ENCODE results near the gene PSG11.
"Not testable (repeated sequence)": the region's sequence is repeated elsewhere in the genome, so short reads cannot be mapped to it uniquely, and the experiment has no call there.

The PSG11 gene

GRCh38 chr19:43026369-43026768 lies at the start of gene PSG11:
Gene PSG11 (minus strand): TSS chr19:43026469. CDS start chr19:43026372, 97 bp downstream.
- in situ Hi-C loops (cut with MboI; ENCODE audit: low sequenced_read_pairs) = not testable (repeated sequence)

- in situ Hi-C loops (cut with MboI; ENCODE audit: low sequenced_read_pairs) = not testable (repeated sequence)
These were observed 36.1 kb upstream of the PSG11 start for GRCh38 chr19:43062418-43062817.

DNA sequence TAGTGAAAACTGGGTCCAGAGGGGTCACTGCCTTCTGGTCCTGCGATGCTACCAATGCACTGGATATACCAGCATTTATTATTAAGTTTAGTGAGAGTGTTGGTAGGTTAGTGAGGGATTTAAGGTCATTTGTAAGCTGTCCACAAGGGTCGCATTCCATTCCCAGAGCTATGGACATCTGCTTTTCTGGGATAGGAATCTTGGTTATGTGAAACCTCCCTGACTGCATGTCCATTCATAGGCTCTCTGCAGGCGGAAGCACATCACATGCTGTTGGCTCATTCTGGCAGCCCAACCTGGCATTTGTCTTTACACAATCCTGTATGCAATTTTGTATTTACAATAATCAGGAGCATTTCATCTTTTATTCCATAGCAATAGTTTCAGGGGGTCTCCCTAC lies 35.1 kb upstream of the PSG11 start:
- in situ Hi-C loops (cut with MboI; ENCODE audit: low sequenced_read_pairs) = not testable (repeated sequence)

DNA sequence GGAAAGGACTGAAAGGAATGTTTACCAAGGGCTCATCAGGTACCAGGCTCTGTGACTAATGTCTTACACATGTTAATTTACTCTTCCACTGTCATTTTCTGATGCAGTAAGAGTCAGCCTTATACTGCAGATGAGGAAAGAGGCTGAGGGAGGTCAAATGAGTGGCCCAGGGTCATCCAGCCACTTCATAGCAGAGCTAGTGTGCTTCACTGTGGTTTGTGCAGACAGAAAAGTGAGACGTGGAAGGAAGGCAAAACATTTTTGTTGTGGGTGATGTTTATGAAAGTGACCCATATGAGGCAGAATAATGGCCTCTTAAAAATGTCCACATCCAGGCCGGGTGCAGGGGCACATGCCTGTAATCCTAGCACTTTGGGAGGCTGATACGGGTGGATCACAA lies 34.0 kb upstream of the PSG11 start:
- in situ Hi-C loops (cut with MboI; ENCODE audit: low sequenced_read_pairs) = not testable (repeated sequence)

DNA sequence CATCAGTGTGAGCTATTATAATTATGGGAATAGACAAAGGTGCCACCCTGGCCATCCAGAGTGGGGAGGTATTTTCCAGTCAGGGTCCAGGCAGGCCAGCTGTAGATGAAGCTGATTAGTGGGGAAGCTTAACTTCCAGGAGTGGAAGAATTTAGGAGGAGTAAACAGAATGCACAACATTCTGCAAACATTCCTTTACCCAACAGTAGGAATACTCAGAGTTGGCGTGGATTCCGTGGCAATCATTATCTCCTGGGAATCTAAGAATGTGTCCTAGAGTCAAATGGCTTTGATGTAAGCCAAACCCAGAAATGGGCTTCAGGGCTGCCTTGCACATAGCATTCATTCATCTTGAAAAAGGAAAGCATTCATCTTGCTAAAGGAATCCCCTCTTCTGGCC lies 33.2 kb upstream of the PSG11 start:
- in situ Hi-C loops (cut with MboI; ENCODE audit: low sequenced_read_pairs) = not testable (repeated sequence)

DNA sequence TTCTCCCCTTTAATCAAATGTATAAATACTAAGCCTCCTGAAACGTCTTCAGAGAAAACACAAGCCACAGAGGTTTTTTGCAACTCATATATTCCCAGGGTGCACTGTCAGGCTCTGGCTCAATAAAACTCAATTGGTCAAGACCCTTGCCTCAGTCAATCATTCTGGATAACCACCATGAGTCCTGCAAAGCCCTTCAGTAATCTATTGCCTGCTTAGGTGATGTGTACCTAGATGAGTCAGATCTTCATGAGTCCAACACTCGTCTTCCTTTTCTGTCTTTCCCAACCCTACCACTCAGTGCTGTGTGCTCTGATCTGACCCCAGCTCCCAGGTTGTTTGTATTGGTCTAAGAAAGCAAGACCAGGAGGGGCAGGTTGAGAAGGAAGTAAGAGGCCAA lies 32.2 kb upstream of the PSG11 start:
- in situ Hi-C loops (cut with MboI; ENCODE audit: low sequenced_read_pairs) = not testable (repeated sequence)

DNA sequence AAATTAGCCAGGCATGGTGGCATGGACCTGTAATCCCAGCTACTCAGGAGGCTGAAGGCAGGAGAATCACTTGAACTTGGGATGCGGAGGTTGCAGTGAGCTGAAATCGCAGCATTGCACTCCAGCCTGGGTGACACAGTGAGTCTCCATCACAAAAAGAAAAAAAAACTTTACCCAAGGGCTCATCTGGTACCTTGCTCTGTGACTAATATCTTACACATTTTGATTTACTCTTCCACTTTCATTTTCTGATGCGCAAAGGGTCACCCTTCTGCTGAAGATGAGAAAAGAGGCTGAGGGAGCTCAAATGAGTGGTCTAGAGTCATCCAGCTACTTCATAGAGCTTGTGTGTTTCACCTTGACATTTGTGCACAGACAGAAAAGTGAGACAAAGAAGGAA lies 21.7 kb upstream of the PSG11 start:
- in situ Hi-C loops (cut with MboI; ENCODE audit: low sequenced_read_pairs) = not testable (repeated sequence)

DNA sequence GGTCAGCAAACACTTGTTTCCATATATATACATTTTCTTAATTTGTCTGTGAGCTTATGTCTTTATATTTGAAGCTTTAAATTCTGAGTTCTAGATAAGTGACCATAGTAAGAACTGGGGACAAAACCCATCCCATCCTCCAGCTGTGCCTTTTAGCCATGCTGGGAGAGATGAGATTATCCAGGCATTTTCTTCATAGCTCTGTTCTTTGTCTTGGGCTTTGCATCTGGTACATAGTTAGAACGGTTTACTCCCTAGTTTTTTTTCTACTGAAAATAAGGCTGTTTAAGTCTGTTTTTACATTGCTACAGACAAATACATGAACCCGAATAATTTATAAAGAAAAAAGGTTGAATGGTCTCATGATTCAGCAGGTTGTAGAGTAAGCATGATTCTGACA lies 20.3 kb upstream of the PSG11 start:
- in situ Hi-C loops (cut with MboI; ENCODE audit: low sequenced_read_pairs) = not testable (repeated sequence)

GRCh38 chr19:43043492-43044180 lies 17.4 kb upstream of the PSG11 start:
- in situ Hi-C loops (cut with MboI; ENCODE audit: low sequenced_read_pairs) = not testable (repeated sequence)

- in situ Hi-C loops (cut with MboI; ENCODE audit: low sequenced_read_pairs) = not testable (repeated sequence)
These were observed 5.4 kb upstream of the PSG11 start for GRCh38 chr19:43031645-43032044.

- in situ Hi-C loops (cut with MboI; ENCODE audit: low sequenced_read_pairs) = no loop called here
These were observed 2.6 kb upstream of the PSG11 start for GRCh38 chr19:43028866-43029265.

DNA sequence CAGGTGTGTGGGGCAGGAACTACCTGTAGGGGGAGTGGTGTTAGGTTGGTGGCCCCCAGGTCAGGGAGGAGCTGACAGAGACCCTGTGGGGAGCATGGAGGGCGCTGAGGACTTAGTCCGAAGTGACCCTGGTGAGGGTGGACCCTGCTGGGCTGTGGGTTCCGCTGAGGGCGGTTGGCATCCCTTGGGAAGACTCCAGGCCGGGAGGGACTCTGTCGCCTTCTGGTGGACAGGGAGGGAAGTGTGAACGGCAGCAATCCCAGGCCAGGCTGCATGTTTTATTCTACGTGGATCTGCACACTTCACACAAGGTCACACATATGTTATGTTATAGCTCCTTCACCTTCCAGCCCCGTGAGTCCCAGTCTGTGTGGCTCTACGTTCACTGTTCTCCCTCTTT lies 1.7 kb upstream of the PSG11 start:
- in situ Hi-C loops (cut with MboI; ENCODE audit: low sequenced_read_pairs) = not testable (repeated sequence)

DNA sequence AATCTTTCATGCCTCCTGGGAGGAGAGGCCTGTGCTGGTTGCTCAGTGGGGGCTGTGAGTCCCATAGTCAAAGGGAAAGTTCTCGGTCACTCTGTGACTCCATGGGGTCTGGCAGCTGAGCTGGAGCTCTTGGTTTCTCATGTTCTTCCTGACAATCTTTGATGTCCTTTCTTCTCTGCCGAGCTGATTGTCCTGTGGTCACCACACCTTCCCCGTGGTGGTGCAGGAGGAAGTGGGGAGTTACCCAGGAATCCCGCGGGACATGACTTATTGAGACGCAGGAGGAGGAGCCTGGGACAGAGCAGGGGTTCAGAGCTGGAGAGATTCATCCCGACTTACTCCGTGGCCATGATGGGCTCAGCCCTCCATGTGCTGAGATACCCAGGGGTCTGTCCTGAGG lies 792 bp upstream of the PSG11 start:
- in situ Hi-C loops (cut with MboI; ENCODE audit: low sequenced_read_pairs) = not testable (repeated sequence)

GRCh38 chr19:43022098-43022497 lies 4.2 kb downstream of the PSG11 start:
- in situ Hi-C loops (cut with MboI; ENCODE audit: low sequenced_read_pairs) = not testable (repeated sequence)

GRCh38 chr19:43021629-43022028 lies 4.6 kb downstream of the PSG11 start:
- in situ Hi-C loops (cut with MboI; ENCODE audit: low sequenced_read_pairs) = not testable (repeated sequence)

- in situ Hi-C loops (cut with MboI; ENCODE audit: low sequenced_read_pairs) = not testable (repeated sequence)
These were observed 6.7 kb downstream of the PSG11 start for GRCh38 chr19:43019588-43019987.

GRCh38 chr19:43005841-43006240 lies 20.4 kb downstream of the PSG11 start:
- in situ Hi-C loops (cut with MboI; ENCODE audit: low sequenced_read_pairs) = not testable (repeated sequence)

DNA sequence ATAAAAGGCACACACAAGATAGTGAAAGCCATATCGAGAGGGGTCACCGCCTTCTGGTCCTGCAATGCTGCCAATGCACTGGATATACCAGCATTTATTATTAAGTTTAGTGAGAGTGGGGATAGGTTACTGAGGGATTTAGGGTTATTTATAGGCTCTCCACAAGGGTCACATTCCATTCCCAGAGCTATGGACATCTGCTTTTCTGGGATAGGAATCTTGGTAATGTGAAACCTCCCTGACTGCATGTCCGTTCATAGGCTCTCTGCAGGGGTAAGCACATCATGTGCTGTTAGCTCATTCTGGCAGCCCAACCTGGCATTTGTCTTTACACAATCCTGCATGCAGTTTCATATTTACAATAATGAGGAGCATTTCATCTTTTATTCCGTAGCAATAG lies 21.4 kb downstream of the PSG11 start:
- in situ Hi-C loops (cut with MboI; ENCODE audit: low sequenced_read_pairs) = not testable (repeated sequence)

DNA sequence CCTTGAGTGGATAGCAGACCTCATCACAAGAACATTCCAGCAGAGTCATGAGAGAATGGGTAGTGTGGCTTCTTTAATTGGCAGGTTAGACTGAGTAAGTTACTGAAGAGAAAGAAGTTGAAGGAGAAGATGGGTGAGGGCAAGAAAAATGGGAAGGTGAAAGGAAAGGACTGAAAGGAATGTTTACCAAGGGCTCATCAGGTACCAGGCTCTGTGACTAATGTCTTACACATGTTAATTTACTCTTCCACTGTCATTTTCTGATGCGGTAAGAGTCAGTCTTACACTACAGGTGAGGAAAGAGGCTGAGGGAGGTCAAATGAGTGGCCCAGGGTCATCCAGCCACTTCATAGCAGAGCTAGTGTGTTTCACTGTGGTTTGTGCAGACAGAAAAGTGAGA lies 22.6 kb downstream of the PSG11 start:
- in situ Hi-C loops (cut with MboI; ENCODE audit: low sequenced_read_pairs) = not testable (repeated sequence)

DNA sequence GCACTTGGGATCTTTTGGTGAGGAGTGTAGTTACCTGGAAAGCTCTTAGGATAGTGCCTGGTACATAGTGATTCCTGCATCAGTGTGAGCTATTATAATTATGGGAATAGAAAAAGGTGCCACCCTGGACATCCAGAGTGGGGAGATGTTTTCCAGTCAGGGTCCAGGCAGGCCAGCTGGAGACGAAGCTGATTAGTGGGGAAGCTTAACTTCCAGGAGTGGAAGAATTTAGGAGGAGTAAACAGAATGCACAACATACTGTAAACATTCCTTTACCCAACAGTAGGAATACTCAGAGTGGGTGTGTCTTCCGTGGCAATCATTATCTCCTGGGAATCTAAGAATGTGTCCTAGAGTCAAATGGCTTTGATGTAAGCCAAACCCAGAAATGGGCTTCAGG lies 23.3 kb downstream of the PSG11 start:
- in situ Hi-C loops (cut with MboI; ENCODE audit: low sequenced_read_pairs) = not testable (repeated sequence)

GRCh38 chr19:42996161-42996560 lies 30.1 kb downstream of the PSG11 start:
- in situ Hi-C loops (cut with MboI; ENCODE audit: low sequenced_read_pairs) = not testable (repeated sequence)

DNA sequence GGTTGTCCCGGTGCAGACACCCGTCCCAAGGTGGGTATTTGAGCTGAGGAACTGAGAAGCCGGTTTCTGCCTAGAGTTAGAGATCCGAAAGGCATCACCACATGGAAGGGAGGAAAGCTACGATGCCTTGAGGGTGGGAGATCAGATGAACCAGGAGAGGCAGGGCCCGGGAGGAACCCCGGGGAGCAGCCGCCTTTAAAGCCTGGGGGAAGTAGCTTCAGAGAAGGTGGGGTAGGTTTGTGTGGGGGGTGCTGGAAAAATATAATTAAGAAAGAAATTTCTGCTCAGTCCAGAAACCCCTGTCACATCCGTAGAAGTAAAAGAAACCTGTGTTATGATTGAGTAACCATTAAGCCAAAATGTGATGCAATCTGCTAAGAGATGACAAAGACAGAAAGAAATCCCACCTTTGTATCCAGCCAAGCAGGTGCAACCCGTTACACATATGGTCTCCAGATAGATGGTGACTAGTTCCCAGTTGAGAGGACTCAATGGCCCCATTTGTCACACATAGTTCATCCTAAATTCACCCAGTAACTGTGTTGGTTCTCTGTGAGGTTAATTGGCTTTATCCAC lies 34.2 kb downstream of the PSG11 start:
- in situ Hi-C loops (cut with MboI; ENCODE audit: low sequenced_read_pairs) = not testable (repeated sequence)

- in situ Hi-C loops (cut with MboI; ENCODE audit: low sequenced_read_pairs) = no loop called here
These were observed 36.4 kb downstream of the PSG11 start for GRCh38 chr19:42989851-42990250.
